ENCODE results near the gene SMARCE1.
A peak's percentile ranks its signal among the peaks of the same experiment; 100 is the strongest.

The SMARCE1 gene

GRCh38 chr17:40645943-40646342 lies 1.7 kb downstream of the SMARCE1 start:
- DNase-seq (ENCODE audit: low read depth, low spot score) = no peak

DNA sequence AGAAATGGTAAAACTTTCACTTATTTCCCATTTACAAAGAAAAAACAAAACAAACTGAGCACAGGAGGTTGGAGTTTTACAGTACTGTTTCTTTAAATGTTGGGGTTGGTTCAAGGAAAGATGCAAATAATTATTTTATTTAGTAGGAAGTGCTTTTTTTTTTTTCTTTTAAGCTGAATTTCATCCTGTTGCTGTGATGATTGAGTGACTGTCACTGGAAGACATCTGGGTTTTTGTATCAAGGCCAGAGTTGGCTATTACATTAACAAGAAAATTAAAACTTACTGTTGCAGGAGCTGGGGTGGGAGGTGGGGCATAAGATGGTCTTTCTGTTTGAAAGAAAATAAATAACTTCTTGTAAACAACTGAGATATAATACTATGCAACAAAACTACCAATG lies 2.3 kb downstream of the SMARCE1 start:
- no peak for DNase-seq (ENCODE audit: low read depth, low spot score)

DNA sequence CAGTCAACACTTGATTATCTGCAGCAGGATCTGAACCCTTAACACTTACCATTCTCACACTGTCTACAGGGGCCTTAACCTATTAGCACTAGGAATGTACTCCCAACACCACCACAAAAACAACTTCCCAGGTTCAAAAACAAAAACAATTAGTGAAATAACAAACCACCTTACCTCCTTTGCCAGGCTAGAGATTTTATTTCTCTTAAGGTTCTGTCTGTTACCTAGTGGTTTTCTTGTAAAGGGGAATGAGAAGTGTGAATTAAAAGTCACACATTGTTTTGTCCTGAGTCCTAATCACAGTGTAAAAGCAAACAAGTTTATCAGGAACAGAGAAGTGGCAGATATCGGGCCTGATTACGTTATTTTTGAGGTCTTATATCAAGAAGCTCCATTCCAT lies 9.7 kb downstream of the SMARCE1 start:
- DNase-seq (ENCODE audit: low read depth, low spot score) = no peak

DNA sequence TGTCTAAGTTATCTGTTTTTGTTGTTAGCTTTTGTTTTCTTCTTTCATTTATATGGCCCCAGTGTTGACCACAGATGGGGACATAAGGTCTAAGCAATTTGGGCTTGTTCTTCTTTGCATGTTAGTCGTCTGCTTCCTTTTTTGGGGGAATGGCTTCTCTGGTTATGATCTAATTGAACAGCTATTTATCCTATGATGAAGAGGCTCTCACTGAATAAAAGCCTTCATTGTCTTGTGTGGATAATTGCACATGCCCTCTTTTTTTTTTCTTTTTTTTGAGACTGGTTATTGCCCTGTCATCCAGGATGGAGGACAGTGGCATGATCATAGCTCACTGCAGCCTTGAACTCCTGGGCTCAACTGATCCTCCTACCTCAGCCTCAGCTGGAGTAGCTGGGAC lies 13.7 kb downstream of the SMARCE1 start:
- no peak for DNase-seq (ENCODE audit: low read depth, low spot score)

GRCh38 chr17:40632216-40632615 lies 15.4 kb downstream of the SMARCE1 start:
- DNase-seq (ENCODE audit: low read depth, low spot score) = no peak

DNA sequence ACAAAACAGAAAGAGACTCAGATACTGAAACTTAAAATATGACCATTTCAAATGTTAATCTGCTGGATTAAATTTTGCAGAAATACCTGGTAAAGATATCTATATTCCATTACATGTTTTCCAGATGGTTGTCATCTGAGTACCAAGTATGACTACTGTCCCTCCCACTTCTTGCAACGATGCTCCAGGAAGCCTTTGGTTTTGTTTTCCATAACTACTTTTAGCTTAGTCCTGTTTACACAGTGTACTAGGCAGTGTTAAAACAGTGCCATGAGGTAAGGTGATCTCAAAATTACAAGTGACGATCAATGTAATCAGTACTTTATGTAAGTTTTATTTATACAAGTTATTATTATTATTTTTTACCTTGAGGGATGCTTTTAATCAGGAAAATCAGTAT lies 17.8 kb downstream of the SMARCE1 start:
- DNase-seq (ENCODE audit: low read depth, low spot score) = no peak

DNA sequence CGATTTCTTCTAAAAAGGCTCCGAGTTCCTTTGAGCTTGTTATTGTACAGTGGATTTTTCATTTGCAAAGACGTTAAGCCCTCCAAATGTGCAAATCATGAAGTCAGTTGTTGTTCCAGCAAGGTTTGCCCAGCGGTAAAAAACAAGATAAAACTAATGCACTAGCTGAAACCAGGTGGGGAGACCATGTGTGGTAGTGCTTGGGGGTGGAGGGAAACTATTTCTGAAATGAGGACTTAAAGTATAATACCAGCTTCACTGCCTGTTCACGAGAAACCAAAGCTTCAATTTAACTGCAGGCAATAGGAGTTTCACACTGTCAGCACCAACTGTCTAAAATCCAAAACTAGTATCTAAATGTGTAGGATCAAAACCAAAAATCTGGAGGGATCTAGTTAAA lies 22.3 kb downstream of the SMARCE1 start:
- DNase-seq (ENCODE audit: low read depth, low spot score) = no peak

GRCh38 chr17:40623419-40624210 lies 24.0 kb downstream of the SMARCE1 start:
- no peak for DNase-seq (ENCODE audit: low read depth, low spot score)

GRCh38 chr17:40622509-40622928 lies 25.1 kb downstream of the SMARCE1 start:
- no peak for DNase-seq (ENCODE audit: low read depth, low spot score)

GRCh38 chr17:40621578-40621977 lies 26.0 kb downstream of the SMARCE1 start:
- DNase-seq (ENCODE audit: low read depth, low spot score) = no peak

DNA sequence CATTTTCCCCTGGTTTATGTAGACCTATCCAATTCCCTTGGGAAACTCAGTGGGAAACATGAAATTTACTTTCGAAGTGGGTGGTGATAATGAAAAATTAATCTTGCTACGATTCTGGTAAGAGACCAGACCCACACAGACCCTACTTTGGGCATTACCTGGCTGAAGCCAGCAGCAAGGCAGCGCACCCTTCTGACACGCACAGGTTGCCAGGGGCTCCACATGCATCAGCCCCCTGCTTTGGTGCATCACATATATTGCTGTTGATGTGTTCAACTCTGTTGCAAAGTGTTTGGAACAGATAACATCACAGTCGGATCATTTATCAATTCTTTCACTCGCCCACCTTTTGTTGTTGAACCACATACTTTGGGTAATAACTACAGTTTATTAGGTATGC lies 26.6 kb downstream of the SMARCE1 start:
- DNase-seq (ENCODE audit: low read depth, low spot score) = no peak

GRCh38 chr17:40618754-40619625 lies 28.6 kb downstream of the SMARCE1 start:
- DNase-seq (ENCODE audit: low read depth, low spot score) = no peak

DNA sequence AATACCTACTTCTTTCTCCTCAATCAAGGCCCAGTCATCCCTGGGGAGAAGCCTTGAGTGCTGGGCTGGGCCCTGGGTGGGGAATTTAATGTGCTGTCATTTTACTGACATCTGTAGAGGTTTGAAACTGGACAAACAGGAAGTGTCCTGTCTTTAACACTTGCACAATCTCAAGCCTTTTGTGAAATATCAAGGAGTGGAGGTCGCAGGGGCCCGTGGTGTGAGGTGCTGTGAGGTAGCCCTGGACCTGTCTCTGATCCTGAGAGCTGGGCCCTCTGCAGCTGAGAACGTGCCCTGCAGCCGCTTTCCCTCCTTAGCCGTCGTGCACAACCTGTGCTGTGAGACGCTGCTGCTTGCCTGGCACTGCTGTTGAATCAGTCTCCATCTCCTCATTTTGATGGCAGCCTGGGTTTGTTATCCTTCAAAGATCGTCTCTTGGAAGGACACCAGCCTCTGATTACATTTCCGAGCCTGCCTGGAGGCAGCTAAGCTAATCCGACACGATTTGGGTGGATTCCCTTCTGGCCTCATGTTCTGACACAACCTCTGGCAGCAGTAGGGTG lies 29.9 kb downstream of the SMARCE1 start:
- DNase-seq (ENCODE audit: low read depth, low spot score) = no peak

- no peak for DNase-seq (ENCODE audit: low read depth, low spot score)
These were observed 31.0 kb downstream of the SMARCE1 start for GRCh38 chr17:40616592-40616991.

GRCh38 chr17:40615841-40616476 lies 31.7 kb downstream of the SMARCE1 start:
- DNase-seq (ENCODE audit: low read depth, low spot score) = no peak

DNA sequence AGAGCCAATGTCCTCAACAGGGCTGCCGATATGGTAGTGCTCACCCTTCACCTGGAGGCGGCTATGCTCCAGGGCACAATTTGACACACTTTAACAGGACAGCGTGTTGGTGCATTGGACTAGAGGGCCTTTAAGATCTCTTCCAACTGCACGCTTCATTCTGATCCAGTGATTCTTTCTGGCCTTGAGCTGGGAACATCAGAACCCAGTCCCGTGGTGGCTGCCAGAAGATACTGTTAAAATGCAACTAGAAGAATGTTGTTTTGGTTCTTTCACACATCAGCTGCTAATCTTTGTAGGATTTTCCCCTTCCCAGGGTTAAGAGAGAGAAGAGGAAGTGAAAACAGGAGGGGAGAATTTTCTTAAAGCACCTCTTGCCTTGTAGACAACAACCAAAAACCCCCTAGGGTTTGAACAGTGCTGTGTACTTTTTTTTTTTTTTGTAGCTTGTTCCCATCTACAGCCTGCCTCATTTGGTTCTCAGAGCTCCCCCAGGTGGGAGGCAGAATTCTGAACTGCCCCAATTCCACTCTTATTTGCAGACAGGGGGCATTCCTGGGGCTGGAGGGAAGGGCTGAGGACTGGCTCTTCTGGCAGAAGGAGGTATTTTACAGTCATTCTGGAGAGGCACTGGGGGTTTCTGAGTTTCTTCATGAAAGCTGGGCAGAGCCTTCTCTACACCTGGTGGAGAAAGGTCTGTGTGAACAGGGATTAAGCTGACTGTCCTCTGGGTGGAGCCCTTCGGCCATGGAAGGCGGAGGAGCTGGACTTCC lies 32.4 kb downstream of the SMARCE1 start:
- DNase-seq (ENCODE audit: low read depth, low spot score) = no peak

GRCh38 chr17:40614431-40615067 lies 33.1 kb downstream of the SMARCE1 start:
- DNase-seq (ENCODE audit: low read depth, low spot score) = no peak

- no peak for DNase-seq (ENCODE audit: low read depth, low spot score)
These were observed 34.0 kb downstream of the SMARCE1 start for GRCh38 chr17:40613467-40614154.

GRCh38 chr17:40612599-40613244 lies 34.9 kb downstream of the SMARCE1 start:
- DNase-seq (ENCODE audit: low read depth, low spot score) = peak; percentile 44

All from activated CD4-positive, CD25-positive, alpha-beta regulatory T cell treated with anti-CD3 and anti-CD28 coated beads, Interleukin-2, amount 50 U/mL, for 16 hours (primary cell).